ENCODE data around the gene PTPRS.

- no peak for TF ChIP-seq POLR2A (IDR thresholded peaks at IDR 0.05)
- no peak for TF ChIP-seq CTCF (IDR thresholded peaks at IDR 0.05 in 8 of 11, conservative IDR thresholded peaks at IDR 0.05 in 3 of 11)
These were observed 13.8 kb upstream of the PTPRS start for GRCh38 chr19:5354403-5354802.
